ENCODE data around the gene NRXN3. TPM values are rescaled to one million over a fixed set of nuclear protein-coding genes. Genes with fewer than 3 reads are reported as not detected.

NRXN3 gene
- total and polyA plus RNA-seq, 2 of the 13 experiments (the other 11 are each of a cell fraction or from before 2014, with no cell fraction given): 0.03 TPM; not detected in 1

- TF ChIP-seq MIER3 (CRISPR knock-in tag; IDR thresholded peaks at IDR 0.05; ENCODE audit: borderline replicate concordance) (no peak), MYNN (CRISPR knock-in tag; IDR thresholded peaks at IDR 0.05; ENCODE audit: low read depth) (no peak), SIN3A (IDR thresholded peaks at IDR 0.05; ENCODE audit: borderline replicate concordance, low read depth, low read length) (no peak), MXI1 (IDR thresholded peaks at IDR 0.05; ENCODE audit: borderline replicate concordance, low read depth, low read length) (no peak), SRF (IDR thresholded peaks at IDR 0.05; ENCODE audit: low read depth, low read length) (no peak), ZNF362 (CRISPR knock-in tag; IDR thresholded peaks at IDR 0.05; ENCODE audit: borderline replicate concordance) (no peak)
- no peaks in the 10 kb centered on the region for H3K27me3 ChIP-seq (ENCODE audit: control insufficient read depth in 1 of 2, insufficient read depth in 2 of 2, low read length in 2 of 2)
- FAIRE-seq (no peak), ATAC-seq (no peak), DNase-seq (ENCODE audit: low spot score) (no peak)
- no TSS peak for BruUV-seq (replicated peaks)
- WGBS (ENCODE audit: low lambda C conversion rate): 0% methylated on average over 2 of the region's 2 CpGs
- ChIA-PET POLR2A (no interaction called here), CTCF (ENCODE audit: low intra/inter-chr PET ratio, low total read pairs) (no interaction called here)
- H3K27ac ChIP-seq (ENCODE audit: extremely low read length, insufficient read depth, low read length): no peak overlapping the region
- H3K36me3 ChIP-seq (replicated peaks in 1 of 2; ENCODE audit: control insufficient read depth in 1 of 2, insufficient read depth in 2 of 2, low read length in 2 of 2): no peaks in the 10 kb centered on the region
- in situ Hi-C loops (cut with HindIII; ENCODE audit: extremely low pct_ligation_motif_present, low pct_unique_long_range_greater_than_20kb) (no loop called here), intact Hi-C loops (cut with micrococcal nuclease; ENCODE audit: unreplicated experiment) (no loop called here)
- H3K79me2 ChIP-seq (ENCODE audit: insufficient read depth, low read length): no peaks in the 10 kb centered on the region
- no peaks in the 10 kb centered on the region for H3K4me1 ChIP-seq (ENCODE audit: insufficient read depth, low read length)
- no peak overlapping the region for H3K4me3 ChIP-seq (replicated peaks in 1 of 3; ENCODE audit: insufficient read depth in 1 of 3, low read depth in 2 of 3, low read length in 3 of 3)
- no peak overlapping the region for H2AFZ ChIP-seq (ENCODE audit: low read length)
- no peak overlapping the region for H3K4me2 ChIP-seq (ENCODE audit: low read depth, low read length)
- no peak overlapping the region for H3K9ac ChIP-seq (ENCODE audit: insufficient read depth, low read depth, low read length)
- H3K9me3 ChIP-seq (ENCODE audit: low read length): peaks cover 82% of the 10 kb centered on the region
- H4K20me1 ChIP-seq (ENCODE audit: insufficient read depth, low read length): no peaks in the 10 kb centered on the region
These were observed 1611.7 kb downstream of the NRXN3 start for GRCh38 chr14:79781882-79782281.

DNA sequence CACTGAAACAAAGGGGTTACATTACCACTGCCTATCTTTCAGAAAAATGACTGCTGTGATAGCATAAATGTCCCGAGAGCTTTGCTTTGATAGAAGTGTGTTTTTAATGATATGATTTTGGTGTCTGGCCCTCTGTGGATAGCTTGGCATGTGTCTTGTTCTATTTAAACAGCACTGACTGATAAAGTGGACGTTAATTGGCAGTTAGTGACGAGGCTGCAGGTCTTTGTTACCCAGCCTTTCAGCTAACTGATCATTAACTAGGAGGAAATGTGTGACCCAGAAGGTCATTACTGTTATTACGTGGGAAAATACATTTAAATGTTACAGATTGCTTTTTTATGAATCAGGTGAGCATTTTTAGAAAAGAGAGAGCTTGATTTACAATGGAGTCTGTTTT, 1612.9 kb downstream of the NRXN3 start:
- no TSS peak for BruUV-seq (replicated peaks)
- no peaks in the 10 kb centered on the region for H4K20me1 ChIP-seq (ENCODE audit: insufficient read depth, low read length)
- no peaks in the 10 kb centered on the region for H3K27me3 ChIP-seq (ENCODE audit: control insufficient read depth in 1 of 2, insufficient read depth in 2 of 2, low read length in 2 of 2)
- no peak overlapping the region for H3K9ac ChIP-seq (ENCODE audit: insufficient read depth, low read depth, low read length)
- in situ Hi-C loops (cut with HindIII; ENCODE audit: extremely low pct_ligation_motif_present, low pct_unique_long_range_greater_than_20kb): no loop called here
- no peak overlapping the region for H3K27ac ChIP-seq (ENCODE audit: extremely low read length, insufficient read depth, low read length)
- peaks cover 85% of the 10 kb centered on the region for H3K9me3 ChIP-seq (ENCODE audit: low read length)
- no peaks in the 10 kb centered on the region for H3K36me3 ChIP-seq (replicated peaks in 1 of 2; ENCODE audit: control insufficient read depth in 1 of 2, insufficient read depth in 2 of 2, low read length in 2 of 2)
- intact Hi-C loops (cut with micrococcal nuclease; ENCODE audit: unreplicated experiment): no loop called here
- H3K79me2 ChIP-seq (ENCODE audit: insufficient read depth, low read length): no peaks in the 10 kb centered on the region
- no peak overlapping the region for H2AFZ ChIP-seq (ENCODE audit: low read length)
- ATAC-seq: no peak
- DNase-seq (ENCODE audit: low spot score): no peak
- H3K4me2 ChIP-seq (ENCODE audit: low read depth, low read length): no peak overlapping the region
- CTCF ChIA-PET (ENCODE audit: low intra/inter-chr PET ratio, low total read pairs): no interaction called here
- no peaks in the 10 kb centered on the region for H3K4me1 ChIP-seq (ENCODE audit: insufficient read depth, low read length)
- POLR2A ChIA-PET: no interaction called here
- H3K4me3 ChIP-seq (replicated peaks in 1 of 3; ENCODE audit: insufficient read depth in 1 of 3, low read depth in 2 of 3, low read length in 3 of 3): no peak overlapping the region
- no peak for FAIRE-seq
- 2% methylated on average over 4 of the region's 4 CpGs for whole genome bisulfite sequencing (ENCODE audit: low lambda C conversion rate)
- TF ChIP-seq MTF1 (CRISPR knock-in tag; IDR thresholded peaks at IDR 0.05) (no peak), SP4 (CRISPR knock-in tag; IDR thresholded peaks at IDR 0.05) (no peak), ELF1 (CRISPR knock-in tag; IDR thresholded peaks at IDR 0.05) (no peak), ZNF749 (CRISPR knock-in tag; IDR thresholded peaks at IDR 0.05; ENCODE audit: borderline replicate concordance) (no peak), ZSCAN21 (CRISPR knock-in tag; IDR thresholded peaks at IDR 0.05; ENCODE audit: borderline replicate concordance) (no peak), E2F2 (CRISPR knock-in tag; IDR thresholded peaks at IDR 0.05; ENCODE audit: borderline replicate concordance) (no peak), DNMT3B (CRISPR knock-in tag; conservative IDR thresholded peaks at IDR 0.05) (no peak), NFE2L1 (CRISPR knock-in tag; IDR thresholded peaks at IDR 0.05; ENCODE audit: borderline replicate concordance) (no peak), TMF1 (CRISPR knock-in tag; IDR thresholded peaks at IDR 0.05; ENCODE audit: low read depth) (no peak)
- TF ChIP-seq, protein P1, sequence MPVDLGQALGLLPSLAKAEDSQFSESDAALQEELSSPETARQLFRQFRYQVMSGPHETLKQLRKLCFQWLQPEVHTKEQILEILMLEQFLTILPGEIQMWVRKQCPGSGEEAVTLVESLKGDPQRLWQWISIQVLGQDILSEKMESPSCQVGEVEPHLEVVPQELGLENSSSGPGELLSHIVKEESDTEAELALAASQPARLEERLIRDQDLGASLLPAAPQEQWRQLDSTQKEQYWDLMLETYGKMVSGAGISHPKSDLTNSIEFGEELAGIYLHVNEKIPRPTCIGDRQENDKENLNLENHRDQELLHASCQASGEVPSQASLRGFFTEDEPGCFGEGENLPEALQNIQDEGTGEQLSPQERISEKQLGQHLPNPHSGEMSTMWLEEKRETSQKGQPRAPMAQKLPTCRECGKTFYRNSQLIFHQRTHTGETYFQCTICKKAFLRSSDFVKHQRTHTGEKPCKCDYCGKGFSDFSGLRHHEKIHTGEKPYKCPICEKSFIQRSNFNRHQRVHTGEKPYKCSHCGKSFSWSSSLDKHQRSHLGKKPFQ (CRISPR knock-in tag; IDR thresholded peaks at IDR 0.05; ENCODE audit: insufficient replicate concordance): no peak

Measured in HepG2 (cell line).